ENCODE data around the gene RANBP1. TPM values are rescaled to one million over a fixed set of nuclear protein-coding genes. Genes with fewer than 3 reads are reported as not detected.

The RANBP1 gene
- total RNA-seq, 1 experiment from 2014 or later = 509 TPM

GRCh38 chr22:20111689-20112622 is 3.9 kb upstream of the RANBP1 start:
- no peak overlapping the region for H3K27ac ChIP-seq (ENCODE audit: low read depth, low read length, poor library complexity, severe bottlenecking)
- peaks cover 8% of the 10 kb centered on the region for H3K4me1 ChIP-seq (ENCODE audit: insufficient read depth, low read length, poor library complexity, severe bottlenecking)
- intact Hi-C loops (cut with micrococcal nuclease; ENCODE audit: unreplicated experiment) = no loop called here

GRCh38 chr22:20112623-20113511 is 3.0 kb upstream of the RANBP1 start:
- no peaks in the 10 kb centered on the region for H3K9me3 ChIP-seq (ENCODE audit: low read depth, low read length, poor library complexity, severe bottlenecking)
- intact Hi-C loops (cut with micrococcal nuclease; ENCODE audit: unreplicated experiment) = no loop called here
- H3K27ac ChIP-seq (ENCODE audit: low read depth, low read length, poor library complexity, severe bottlenecking) = no peak overlapping the region
- ChIA-PET POLR2A (ENCODE audit: low non-redundant PET) (no interaction called here), CTCF (no interaction called here)
- H3K4me3 ChIP-seq (ENCODE audit: low read depth, low read length, poor library complexity, severe bottlenecking) = no peak overlapping the region
- H3K36me3 ChIP-seq (ENCODE audit: insufficient read depth, low read length, poor library complexity, severe bottlenecking) = peaks cover 70% of the 10 kb centered on the region
- peaks cover 8% of the 10 kb centered on the region for H3K4me1 ChIP-seq (ENCODE audit: insufficient read depth, low read length, poor library complexity, severe bottlenecking)
- no peak for DNase-seq (ENCODE audit: low spot score)
- TF ChIP-seq CTCF (conservative IDR thresholded peaks at IDR 0.05; ENCODE audit: low read depth, low read length) = no peak
- TF ChIP-seq EZH2 (IDR thresholded peaks at IDR 0.05; ENCODE audit: borderline replicate concordance, low read depth, low read length, poor library complexity, severe bottlenecking) = no peak
- BruUV-seq (replicated peaks) = no TSS peak
- no peaks in the 10 kb centered on the region for H3K27me3 ChIP-seq (replicated peaks; ENCODE audit: insufficient read depth, low read depth, low read length, poor library complexity)

More at GRCh38 chr22:20111689-20112622, 3.9 kb upstream of the RANBP1 start:
- Histone ChIP-seq H3K36me3 (ENCODE audit: insufficient read depth, low read length, poor library complexity, severe bottlenecking) (peaks cover 79% of the 10 kb centered on the region), H3K4me3 (ENCODE audit: low read depth, low read length, poor library complexity, severe bottlenecking) (no peak overlapping the region), H3K9me3 (ENCODE audit: low read depth, low read length, poor library complexity, severe bottlenecking) (no peaks in the 10 kb centered on the region), H3K27me3 (replicated peaks; ENCODE audit: insufficient read depth, low read depth, low read length, poor library complexity) (no peaks in the 10 kb centered on the region)
- TF ChIP-seq CTCF (conservative IDR thresholded peaks at IDR 0.05; ENCODE audit: low read depth, low read length) (no peak), EZH2 (IDR thresholded peaks at IDR 0.05; ENCODE audit: borderline replicate concordance, low read depth, low read length, poor library complexity, severe bottlenecking) (no peak)
- no TSS peak for BruUV-seq (replicated peaks)
- ChIA-PET POLR2A (ENCODE audit: low non-redundant PET) (no interaction called here), CTCF (no interaction called here)
- DNase-seq (ENCODE audit: low spot score) = no peak

GRCh38 chr22:20113551-20114310 is 2.2 kb upstream of the RANBP1 start:
- no TSS peak for BruUV-seq (replicated peaks)
- POLR2A ChIA-PET (ENCODE audit: low non-redundant PET) = no interaction called here
- Histone ChIP-seq H3K36me3 (ENCODE audit: insufficient read depth, low read length, poor library complexity, severe bottlenecking) (peaks cover 66% of the 10 kb centered on the region), H3K27me3 (replicated peaks; ENCODE audit: insufficient read depth, low read depth, low read length, poor library complexity) (no peaks in the 10 kb centered on the region), H3K9me3 (ENCODE audit: low read depth, low read length, poor library complexity, severe bottlenecking) (no peaks in the 10 kb centered on the region), H3K27ac (ENCODE audit: low read depth, low read length, poor library complexity, severe bottlenecking) (no peak overlapping the region), H3K4me1 (ENCODE audit: insufficient read depth, low read length, poor library complexity, severe bottlenecking) (peaks cover 13% of the 10 kb centered on the region), H3K4me3 (ENCODE audit: low read depth, low read length, poor library complexity, severe bottlenecking) (no peak overlapping the region)
- TF ChIP-seq EZH2 (IDR thresholded peaks at IDR 0.05; ENCODE audit: borderline replicate concordance, low read depth, low read length, poor library complexity, severe bottlenecking) (no peak), CTCF (conservative IDR thresholded peaks at IDR 0.05; ENCODE audit: low read depth, low read length) (no peak)
- no peak for DNase-seq (ENCODE audit: low spot score)
- intact Hi-C loops (cut with micrococcal nuclease; ENCODE audit: unreplicated experiment) = no loop called here
- CTCF ChIA-PET = no interaction called here

Data from A673 (cell line).